Fibroblast of mammary gland (primary cell): ENCODE measurements around the gene MED27.

Experiments used
- DNase-seq: peaks from one replicate; pipeline ENCODE4 v3.0.0-alpha.2; 2010; ENCODE audit warnings: low read depth
- H3K4me3 ChIP-seq: 2 replicates; pipeline ENCODE4 v1.5.1; 2011; ENCODE audit warnings: low read depth, mild to moderate bottlenecking, low read length, moderate library complexity; ENCODE audit not compliant: control insufficient read depth
- CTCF ChIP-seq: conservative IDR thresholded peaks from 2 replicates; pipeline ENCODE4 v1.5.1; 2011; ENCODE audit warnings: low read depth, low read length, inconsistent platforms; ENCODE audit not compliant: control insufficient read depth, insufficient read depth

The MED27 gene

DNA sequence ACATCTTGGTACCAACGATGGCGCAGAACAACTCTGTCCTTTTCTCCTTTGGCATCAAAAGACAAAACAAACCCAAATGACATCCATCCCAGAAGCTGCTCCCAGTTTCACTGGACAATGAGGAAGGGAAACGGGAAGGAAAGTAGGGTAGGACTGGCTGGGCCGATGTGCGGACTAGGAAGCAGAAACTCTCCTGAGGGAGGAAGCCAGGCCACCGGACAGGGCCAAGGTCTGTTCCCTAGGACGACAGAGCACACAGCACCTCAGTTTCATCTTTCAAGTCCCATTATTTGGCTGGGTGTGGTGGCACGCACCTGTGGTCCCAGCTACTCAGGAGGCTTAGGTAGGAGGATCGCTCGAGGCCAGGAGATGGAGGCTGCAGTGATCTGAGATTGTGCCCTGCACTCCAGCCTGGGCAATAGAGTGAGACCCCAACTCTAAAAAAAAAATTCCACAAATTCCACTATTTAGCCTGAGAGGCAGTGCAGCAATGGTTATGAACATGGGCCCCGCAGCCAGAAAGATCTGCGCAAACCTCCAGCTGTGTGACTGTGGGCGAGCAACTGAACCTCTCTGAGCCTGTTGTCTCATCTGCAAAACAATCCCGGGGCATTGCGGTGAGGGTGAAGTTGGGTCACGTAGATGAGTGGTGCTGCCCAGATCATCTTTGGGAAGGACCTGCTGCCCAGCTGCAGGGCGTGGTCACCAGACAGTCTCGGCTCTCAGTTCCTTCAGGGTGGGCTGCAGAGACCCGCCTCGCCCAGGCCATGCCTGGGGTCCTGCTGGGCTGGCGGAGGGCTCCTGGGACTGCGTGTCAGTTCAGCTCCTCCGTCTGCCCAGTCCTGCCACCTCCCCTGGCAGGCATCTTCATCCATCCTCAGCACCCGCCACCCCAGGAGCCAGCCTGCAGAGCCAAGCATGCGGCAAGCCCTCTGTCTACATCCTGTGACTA lies 238.6 kb downstream of the MED27 start:
- no peak for DNase-seq
- TF ChIP-seq CTCF = no peak

GRCh38 chr9:131840220-131840619 lies 239.4 kb downstream of the MED27 start:
- no peak for DNase-seq
- H3K4me3 ChIP-seq = no peak overlapping the region
- TF ChIP-seq CTCF = no peak

More for the DNA sequence above, 238.6 kb downstream of the MED27 start:
- H3K4me3 ChIP-seq = no peak overlapping the region

DNA sequence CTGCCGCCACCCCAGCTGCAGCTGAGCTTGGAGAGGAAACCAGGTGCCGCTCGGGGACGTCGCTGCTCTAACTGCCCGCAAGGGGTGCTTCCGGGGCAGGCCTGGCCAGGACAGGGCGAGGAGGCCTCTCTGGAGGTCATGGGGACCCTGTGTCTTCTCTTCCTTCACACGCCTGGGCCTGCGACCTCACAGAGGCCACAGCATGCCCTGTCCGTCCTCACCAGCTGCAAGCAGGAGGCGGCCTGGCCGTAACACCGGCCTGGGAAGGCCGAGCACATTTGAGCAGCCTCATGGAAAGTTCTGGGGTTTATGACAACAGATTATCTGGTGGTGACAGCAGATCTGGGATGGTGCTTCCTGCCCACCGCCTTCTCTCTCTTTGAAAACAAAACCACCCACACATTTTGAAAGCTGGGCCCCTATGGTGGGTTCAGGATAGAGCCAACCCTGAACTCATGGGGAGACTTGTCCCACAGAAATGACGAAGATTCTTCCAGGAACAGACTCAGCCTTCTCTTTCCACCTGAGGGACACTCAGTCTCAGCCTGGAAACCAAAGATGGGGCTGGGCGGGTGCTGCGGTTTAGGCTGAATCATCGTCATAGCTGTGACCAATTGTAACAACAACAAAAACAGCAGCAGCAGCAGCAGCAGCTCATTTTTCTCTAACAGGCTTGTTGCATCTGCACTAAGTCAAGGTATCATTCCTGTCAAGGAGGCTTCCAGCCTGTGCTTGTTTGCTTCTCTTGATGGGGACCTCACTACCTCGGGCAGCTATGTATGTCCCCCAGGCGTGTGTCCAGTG lies 240.2 kb downstream of the MED27 start:
- H3K4me3 ChIP-seq = no peak overlapping the region
- peak; percentile 83 for DNase-seq
- TF ChIP-seq CTCF = no peak

DNA sequence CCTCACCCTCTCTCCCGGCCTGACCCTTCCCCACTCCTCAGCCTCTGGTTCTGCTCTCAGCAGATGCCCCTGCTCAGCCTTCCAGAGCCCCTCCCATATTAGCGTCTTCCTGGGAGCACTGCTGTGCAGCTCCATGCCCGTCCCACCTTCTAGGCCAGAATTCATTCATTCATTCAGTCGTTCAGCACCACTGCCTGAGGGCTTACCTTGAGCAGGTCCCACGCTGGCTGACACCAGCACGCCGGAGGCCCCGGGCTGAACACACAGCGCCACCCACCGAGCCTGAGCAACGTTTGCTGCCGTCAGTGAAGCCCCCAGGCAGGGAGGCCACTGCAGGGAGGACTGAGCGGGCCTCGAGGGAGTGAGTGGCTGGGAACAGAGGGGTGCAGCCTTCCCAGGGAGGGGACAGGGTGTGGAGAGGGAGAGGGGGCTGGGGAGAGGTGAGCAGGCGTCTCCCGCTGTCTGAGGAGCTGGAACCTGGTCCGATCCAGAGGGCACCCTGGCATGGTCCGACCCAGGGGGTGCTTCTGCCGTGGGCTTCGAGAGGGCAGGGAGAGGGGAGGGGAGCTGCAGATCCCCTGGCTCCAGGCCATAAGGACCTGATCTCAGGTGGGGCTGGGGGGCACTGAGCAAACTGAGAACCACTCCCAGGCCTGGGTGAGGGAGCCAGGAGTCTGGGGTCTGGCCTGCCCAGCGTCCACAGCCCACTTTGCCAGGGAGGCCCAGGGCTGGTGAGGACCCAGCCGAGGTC lies 241.0 kb downstream of the MED27 start:
- no peak for DNase-seq
- no peak for TF ChIP-seq CTCF
- H3K4me3 ChIP-seq = no peak overlapping the region

GRCh38 chr9:131837836-131838235 lies 241.8 kb downstream of the MED27 start:
- no peak overlapping the region for H3K4me3 ChIP-seq
- no peak for DNase-seq
- TF ChIP-seq CTCF = no peak

GRCh38 chr9:131837316-131837715 lies 242.4 kb downstream of the MED27 start:
- H3K4me3 ChIP-seq = no peak overlapping the region
- no peak for DNase-seq
- no peak for TF ChIP-seq CTCF
